Mucosa of stomach (tissue), 1 donor: ENCODE data around the gene NFKB2.

ENCODE experiments used
- H3K27me3 ChIP-seq: one replicate; pipeline ENCODE4 v1.7.0; 2013; ENCODE audit warnings: mild to moderate bottlenecking, low read length; ENCODE audit not compliant: control insufficient read depth, insufficient read depth
- H3K36me3 ChIP-seq: one replicate; pipeline ENCODE4 v1.7.0; 2013; ENCODE audit warnings: low read length; ENCODE audit not compliant: control insufficient read depth, insufficient read depth
- H3K4me1 ChIP-seq: one replicate; pipeline ENCODE4 v1.7.0; 2013; ENCODE audit warnings: mild to moderate bottlenecking, low read length; ENCODE audit not compliant: control insufficient read depth, insufficient read depth
- H3K4me3 ChIP-seq: one replicate; pipeline ENCODE4 v1.7.0; 2013; ENCODE audit warnings: low read length
- H3K9ac ChIP-seq: one replicate; pipeline ENCODE4 v1.7.0; 2013; ENCODE audit warnings: mild to moderate bottlenecking, low read length, moderate library complexity
- H3K9me3 ChIP-seq: one replicate; pipeline ENCODE4 v1.7.0; 2013; ENCODE audit warnings: mild to moderate bottlenecking, low read length, moderate library complexity; ENCODE audit not compliant: control insufficient read depth
- donor health status: Pancreatic carcinoma.

NFKB2 gene

DNA sequence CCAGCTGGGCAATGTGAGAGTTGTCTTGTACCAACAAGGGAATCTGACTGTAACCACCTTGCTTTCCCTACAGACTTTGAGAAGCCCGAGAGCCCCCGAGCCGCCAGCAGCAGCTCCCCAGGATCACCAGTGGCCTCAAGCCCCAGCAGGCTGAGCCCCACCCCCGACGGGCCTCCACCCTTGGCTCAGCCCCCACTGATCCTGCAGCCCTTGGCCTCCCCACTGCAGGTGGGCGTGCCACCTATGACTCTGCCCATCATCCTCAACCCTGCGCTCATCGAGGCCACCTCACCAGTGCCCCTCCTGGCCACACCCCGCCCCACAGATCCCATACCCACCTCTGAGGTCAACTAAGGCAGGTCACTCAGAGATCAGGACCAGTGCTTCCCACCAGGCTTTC, 13.5 kb upstream of the NFKB2 start:
- Histone ChIP-seq H3K27me3 (no peaks in the 10 kb centered on the region), H3K4me1 (peaks cover 8% of the 10 kb centered on the region), H3K4me3 (no peak overlapping the region), H3K36me3 (peaks cover 12% of the 10 kb centered on the region), H3K9me3 (no peaks in the 10 kb centered on the region), H3K9ac (no peak overlapping the region)

DNA sequence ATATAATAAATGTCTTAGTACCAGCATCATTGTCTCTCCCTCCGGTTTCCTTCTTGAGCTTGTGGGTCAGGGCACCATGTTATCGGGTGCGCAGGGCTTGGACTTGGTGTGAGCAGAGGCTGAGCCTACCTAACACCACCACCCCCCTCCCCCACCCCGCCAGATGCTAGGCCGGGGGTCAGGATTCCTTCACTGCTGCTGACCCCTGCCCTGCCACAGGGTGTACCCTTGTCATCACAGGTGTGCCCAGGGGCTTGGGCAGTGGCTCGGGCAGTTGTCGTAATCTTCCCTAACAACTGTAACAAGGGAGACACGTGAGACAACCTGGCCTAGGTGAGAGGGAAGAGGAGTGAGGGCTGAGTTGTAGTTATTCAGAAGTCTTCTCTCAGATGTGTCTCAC, 12.6 kb upstream of the NFKB2 start:
- peaks cover 8% of the 10 kb centered on the region for H3K4me1 ChIP-seq
- H3K9me3 ChIP-seq: no peaks in the 10 kb centered on the region
- H3K27me3 ChIP-seq: no peaks in the 10 kb centered on the region
- peaks cover 12% of the 10 kb centered on the region for H3K36me3 ChIP-seq
- no peak overlapping the region for H3K9ac ChIP-seq
- no peak overlapping the region for H3K4me3 ChIP-seq

DNA sequence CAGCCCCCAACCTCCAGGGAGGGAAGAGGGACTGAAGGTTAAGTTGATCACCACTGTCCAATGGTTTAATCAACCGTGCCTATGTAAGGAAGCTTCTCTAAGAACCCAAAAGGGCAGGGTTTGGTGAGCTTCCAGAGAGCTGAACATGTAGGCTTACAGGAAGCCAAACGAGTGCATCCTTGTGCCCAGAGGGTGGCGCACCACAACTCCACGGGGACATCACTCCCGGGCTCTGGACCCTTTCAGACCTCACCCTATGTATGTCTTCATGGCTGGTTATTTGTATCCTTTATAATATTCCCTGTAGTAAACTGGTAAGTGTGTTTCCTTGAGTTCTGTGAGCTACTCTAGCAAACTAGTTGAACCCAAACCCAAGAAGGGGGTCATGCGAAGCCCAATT, 11.5 kb upstream of the NFKB2 start:
- Histone ChIP-seq H3K9ac (no peak overlapping the region), H3K4me3 (no peak overlapping the region), H3K9me3 (no peaks in the 10 kb centered on the region), H3K4me1 (peaks cover 8% of the 10 kb centered on the region), H3K27me3 (no peaks in the 10 kb centered on the region), H3K36me3 (peaks cover 12% of the 10 kb centered on the region)

DNA sequence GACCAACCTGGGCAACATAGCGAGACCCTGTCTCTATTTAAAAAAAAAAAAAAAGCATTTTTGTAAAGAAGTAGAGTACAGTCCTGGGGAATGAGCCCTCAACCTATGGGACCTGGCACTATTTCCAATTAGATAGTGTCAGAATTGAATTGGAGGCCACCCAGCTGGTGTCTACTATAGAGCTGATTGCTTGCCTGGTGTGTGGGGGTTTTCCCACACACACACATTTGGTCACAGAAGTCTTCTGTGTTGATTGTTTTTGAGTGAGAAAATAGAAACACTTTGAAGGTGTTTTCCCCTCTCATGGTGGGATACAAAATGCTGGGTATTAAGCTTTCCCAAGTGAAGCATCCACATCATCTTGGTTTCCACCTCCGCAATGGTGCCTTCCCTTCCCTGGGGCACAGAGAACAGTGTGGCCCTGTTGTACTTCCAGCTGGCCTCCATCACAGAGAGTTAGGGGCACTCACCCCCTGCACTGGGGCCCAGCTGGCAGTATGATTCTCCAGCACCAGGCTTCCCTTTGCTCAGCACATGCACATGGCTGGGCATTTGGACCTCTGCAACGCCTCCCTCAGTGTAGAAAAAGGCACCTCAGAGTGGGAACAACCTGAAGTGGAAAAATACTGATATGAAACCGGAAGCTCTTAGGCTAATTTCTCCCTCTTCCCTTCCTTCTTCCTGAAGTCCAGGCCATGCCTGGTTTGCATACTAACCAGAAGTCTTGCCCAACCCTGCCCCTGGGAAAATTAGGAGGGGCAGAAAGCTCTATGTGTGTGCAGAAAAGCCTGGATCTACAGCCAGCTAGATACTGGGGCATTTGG, 10.7 kb upstream of the NFKB2 start:
- H3K4me3 ChIP-seq: no peak overlapping the region
- H3K27me3 ChIP-seq: no peaks in the 10 kb centered on the region
- H3K4me1 ChIP-seq: peaks cover 12% of the 10 kb centered on the region
- no peaks in the 10 kb centered on the region for H3K9me3 ChIP-seq
- peaks cover 10% of the 10 kb centered on the region for H3K36me3 ChIP-seq
- H3K9ac ChIP-seq: no peak overlapping the region

DNA sequence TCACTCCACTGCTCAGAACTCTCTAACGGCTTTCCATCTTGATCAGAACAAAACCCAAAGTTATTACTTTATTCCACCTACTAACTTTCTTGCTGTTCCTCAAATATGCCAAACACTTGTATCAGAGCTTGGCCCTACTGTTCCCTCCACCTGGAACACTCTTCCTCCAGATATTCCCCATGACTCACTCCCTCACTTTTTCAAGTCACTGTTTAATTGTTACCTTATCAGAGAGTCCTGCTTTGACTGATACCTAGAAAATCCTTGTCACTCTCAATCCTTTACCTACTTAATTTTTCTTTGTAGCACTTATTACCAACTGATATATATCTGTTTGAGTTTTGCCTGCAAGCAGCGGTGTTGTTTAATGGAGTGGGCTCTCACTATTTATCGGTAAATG, 5.6 kb upstream of the NFKB2 start:
- Histone ChIP-seq H3K27me3 (no peaks in the 10 kb centered on the region), H3K9ac (no peak overlapping the region), H3K4me3 (no peak overlapping the region), H3K36me3 (no peaks in the 10 kb centered on the region), H3K4me1 (peaks cover 13% of the 10 kb centered on the region), H3K9me3 (no peaks in the 10 kb centered on the region)

DNA sequence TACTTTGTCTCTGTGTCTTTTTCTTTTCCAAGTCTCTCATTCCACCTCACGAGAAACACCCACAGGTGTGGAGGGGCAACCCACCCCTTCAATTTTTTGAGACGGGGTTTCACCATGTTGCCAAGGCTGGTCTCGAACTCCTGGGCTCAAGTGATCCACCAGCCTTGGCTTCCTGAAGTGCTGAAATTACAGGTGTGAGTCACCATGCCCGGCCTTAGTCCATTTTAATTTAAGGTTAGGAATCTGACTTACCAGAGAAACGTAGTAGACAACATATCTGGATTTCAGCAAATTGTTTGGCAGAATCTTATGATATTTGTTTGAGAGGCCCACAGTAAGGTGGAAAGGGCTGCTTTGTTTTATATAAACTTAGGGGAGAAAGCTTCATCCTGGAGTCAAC, 3.2 kb upstream of the NFKB2 start:
- Histone ChIP-seq H3K4me1 (peaks cover 18% of the 10 kb centered on the region), H3K27me3 (no peaks in the 10 kb centered on the region), H3K9ac (no peak overlapping the region), H3K36me3 (no peaks in the 10 kb centered on the region), H3K4me3 (no peak overlapping the region), H3K9me3 (no peaks in the 10 kb centered on the region)

DNA sequence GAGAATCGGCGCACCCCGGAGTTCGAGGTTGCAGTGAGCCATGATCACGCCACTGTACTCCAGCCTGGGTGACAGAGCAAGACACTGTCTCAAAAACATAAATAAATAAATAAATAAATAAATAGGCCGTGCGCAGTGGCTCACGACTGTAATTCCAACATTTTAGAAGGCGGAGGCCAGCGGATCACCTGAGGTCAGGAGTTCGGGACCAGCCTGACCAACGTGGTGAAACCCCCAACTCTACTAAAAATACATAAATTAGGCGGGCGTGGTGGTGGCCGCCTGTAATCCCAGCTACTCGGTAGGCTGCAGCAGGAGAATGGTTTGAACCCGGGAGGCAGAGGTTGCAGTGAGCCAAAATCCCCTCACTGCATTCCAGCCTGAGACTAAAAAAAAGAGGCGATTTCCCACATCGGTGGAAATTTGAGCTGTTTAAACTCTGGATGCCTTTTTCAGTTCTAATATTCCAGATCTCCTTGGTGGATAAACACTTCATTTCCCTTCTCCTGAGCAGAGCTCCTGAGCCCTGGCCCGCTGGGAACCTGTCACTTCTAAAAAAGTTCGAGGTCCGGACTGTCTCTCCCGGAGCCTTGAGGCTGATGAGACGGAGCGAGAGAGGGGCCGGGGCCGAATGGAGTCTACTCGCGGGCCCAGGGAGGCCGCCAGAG, 2.0 kb upstream of the NFKB2 start:
- peak overlapping the region; percentile 94 for H3K4me3 ChIP-seq
- H3K27me3 ChIP-seq: no peaks in the 10 kb centered on the region
- peaks cover 21% of the 10 kb centered on the region for H3K4me1 ChIP-seq
- H3K9ac ChIP-seq: peak overlapping the region; percentile 82
- no peaks in the 10 kb centered on the region for H3K9me3 ChIP-seq
- H3K36me3 ChIP-seq: no peaks in the 10 kb centered on the region

DNA sequence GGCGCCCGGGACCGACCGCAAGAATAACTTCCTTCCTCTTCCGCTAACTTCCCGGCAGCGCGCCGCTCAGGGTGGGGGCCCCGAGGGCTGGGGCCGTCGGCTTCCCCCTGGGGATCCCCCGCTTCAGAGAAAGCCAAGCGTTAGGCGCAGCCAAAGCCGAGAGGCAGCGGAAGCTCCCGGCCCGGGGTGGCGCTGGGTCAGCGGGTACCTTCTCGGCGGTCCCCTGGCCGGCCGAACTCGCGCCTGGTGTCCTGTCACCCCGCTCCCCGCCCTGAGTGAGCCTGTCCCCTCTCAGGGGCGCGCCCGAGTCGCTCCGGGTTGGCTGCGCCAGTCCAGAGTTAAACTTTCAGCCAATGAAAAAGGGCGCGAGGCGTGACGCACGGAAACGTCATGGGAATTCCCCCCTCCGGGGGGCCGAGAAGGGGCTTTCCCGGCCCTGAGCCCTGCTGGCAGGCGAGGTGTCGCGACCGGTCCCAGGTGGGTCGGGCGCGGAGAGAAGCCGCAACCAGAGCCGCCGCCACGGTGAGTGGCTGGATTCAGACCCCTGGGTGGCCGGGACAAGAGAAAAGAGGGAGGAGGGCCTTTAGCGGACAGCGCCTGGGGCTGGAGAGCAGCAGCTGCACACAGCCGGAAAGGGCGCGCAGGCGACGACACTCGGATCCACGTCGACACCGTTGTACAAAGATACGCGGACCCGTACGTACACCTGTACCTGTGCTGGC, 1.3 kb upstream of the NFKB2 start:
- peak overlapping the region; percentile 82 for H3K9ac ChIP-seq

DNA sequence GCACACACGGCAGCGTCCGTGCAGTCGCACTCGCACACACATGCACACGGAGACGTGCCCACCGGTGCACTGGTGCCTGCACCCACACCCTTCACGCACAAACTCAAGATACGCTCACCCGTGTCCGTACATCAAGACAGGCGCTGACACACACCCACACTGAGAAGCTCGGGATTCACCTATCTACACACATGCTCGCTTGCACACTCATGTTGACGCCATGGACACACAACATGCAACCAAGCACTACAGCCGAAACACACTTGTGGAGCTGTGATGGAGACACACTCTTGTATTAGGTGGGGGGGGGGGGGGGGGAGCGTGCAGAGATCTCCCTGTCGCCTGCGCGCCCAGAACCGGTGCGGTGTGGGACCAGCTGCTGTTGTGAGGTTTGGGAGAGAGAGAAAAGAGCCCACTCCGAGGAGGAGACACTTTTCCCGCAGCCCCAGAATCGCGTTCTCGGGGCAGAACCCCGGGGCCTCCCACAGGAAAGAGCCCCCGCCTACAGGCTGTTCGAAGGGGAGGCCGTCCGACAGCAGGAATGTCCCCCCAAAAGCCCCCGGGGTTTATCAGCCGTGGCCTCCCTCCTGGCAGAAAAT, 605 bp upstream of the NFKB2 start:
- H3K36me3 ChIP-seq: no peaks in the 10 kb centered on the region
- peak overlapping the region; percentile 94 for H3K4me3 ChIP-seq
- H3K9ac ChIP-seq: peak overlapping the region; percentile 82
- H3K27me3 ChIP-seq: no peaks in the 10 kb centered on the region
- H3K9me3 ChIP-seq: no peaks in the 10 kb centered on the region
- peaks cover 23% of the 10 kb centered on the region for H3K4me1 ChIP-seq

More for the DNA sequence above, 1.3 kb upstream of the NFKB2 start:
- Histone ChIP-seq H3K4me3 (peak overlapping the region; percentile 94), H3K27me3 (no peaks in the 10 kb centered on the region), H3K9me3 (no peaks in the 10 kb centered on the region), H3K4me1 (peaks cover 23% of the 10 kb centered on the region), H3K36me3 (no peaks in the 10 kb centered on the region)

DNA sequence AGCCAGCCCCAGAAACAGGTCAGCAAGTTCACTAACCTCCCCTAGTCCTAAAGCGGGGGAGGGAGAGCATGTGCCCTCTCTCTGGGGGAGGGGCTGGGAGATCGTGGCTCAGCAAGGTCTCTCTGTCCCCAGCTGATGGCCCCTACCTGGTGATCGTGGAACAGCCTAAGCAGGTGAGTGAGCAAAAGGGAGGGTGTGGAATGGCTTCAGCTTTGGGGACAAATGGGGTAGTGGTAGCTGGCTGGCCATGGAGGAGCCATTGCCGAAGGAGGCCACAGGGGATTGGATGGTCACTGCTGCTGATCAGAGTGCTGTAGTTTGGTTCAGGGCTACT, 779 bp downstream of the NFKB2 start:
- H3K4me3 ChIP-seq: peak overlapping the region; percentile 80
- H3K4me1 ChIP-seq: peaks cover 21% of the 10 kb centered on the region
- H3K9me3 ChIP-seq: no peaks in the 10 kb centered on the region
- H3K9ac ChIP-seq: peak overlapping the region; percentile 71
- H3K36me3 ChIP-seq: peaks cover 2% of the 10 kb centered on the region
- H3K27me3 ChIP-seq: no peaks in the 10 kb centered on the region

DNA sequence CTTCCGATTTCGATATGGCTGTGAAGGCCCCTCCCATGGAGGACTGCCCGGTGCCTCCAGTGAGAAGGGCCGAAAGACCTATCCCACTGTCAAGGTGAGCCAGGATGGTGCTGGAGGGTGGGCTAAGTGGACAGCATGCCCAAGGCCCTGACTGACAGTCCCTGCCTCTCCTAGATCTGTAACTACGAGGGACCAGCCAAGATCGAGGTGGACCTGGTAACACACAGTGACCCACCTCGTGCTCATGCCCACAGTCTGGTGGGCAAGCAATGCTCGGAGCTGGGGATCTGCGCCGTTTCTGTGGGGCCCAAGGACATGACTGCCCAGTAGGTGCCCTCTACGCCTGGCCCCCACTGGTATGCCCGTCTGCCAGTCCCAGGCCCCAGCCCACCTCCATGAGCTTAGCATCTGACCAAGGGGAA, 1.2 kb downstream of the NFKB2 start:
- Histone ChIP-seq H3K27me3 (no peaks in the 10 kb centered on the region), H3K4me1 (peaks cover 21% of the 10 kb centered on the region), H3K9me3 (no peaks in the 10 kb centered on the region), H3K9ac (peak overlapping the region; percentile 71), H3K36me3 (peaks cover 2% of the 10 kb centered on the region), H3K4me3 (peak overlapping the region; percentile 80)
